ENCODE measurements around the gene HK3.
A peak's percentile ranks its signal among the peaks of the same experiment; 100 is the strongest.
"Not testable (repeated sequence)": the region's sequence is repeated elsewhere in the genome, so short reads cannot be mapped to it uniquely, and the experiment has no call there.

The HK3 gene

GRCh38 chr5:176881021-176881749 is 18.0 kb downstream of the HK3 start:
- peaks cover 6% of the 10 kb centered on the region for H3K27me3 Mint-ChIP-seq
- no peak overlapping the region for H3K27ac Mint-ChIP-seq
- H3K4me1 Mint-ChIP-seq, result peaks cover 7% of the 10 kb centered on the region
- H3K36me3 Mint-ChIP-seq, result no peaks in the 10 kb centered on the region
- H3K4me3 Mint-ChIP-seq, result no peak overlapping the region
- H3K9me3 Mint-ChIP-seq, result no peaks in the 10 kb centered on the region

- Mint-ChIP-seq H3K27me3 (peaks cover 12% of the 10 kb centered on the region), H3K36me3 (no peaks in the 10 kb centered on the region), H3K4me3 (no peak overlapping the region), H3K4me1 (peaks cover 13% of the 10 kb centered on the region), H3K27ac (no peak overlapping the region), H3K9me3 (no peaks in the 10 kb centered on the region)
Observed at GRCh38 chr5:176880366-176881020, 18.7 kb downstream of the HK3 start.

- H3K9me3 Mint-ChIP-seq, result no peaks in the 10 kb centered on the region
- H3K36me3 Mint-ChIP-seq, result no peaks in the 10 kb centered on the region
- no peak overlapping the region for H3K4me3 Mint-ChIP-seq
- H3K27ac Mint-ChIP-seq, result no peak overlapping the region
- peaks cover 18% of the 10 kb centered on the region for H3K27me3 Mint-ChIP-seq
- H3K4me1 Mint-ChIP-seq, result peaks cover 13% of the 10 kb centered on the region
Observed at GRCh38 chr5:176879663-176880361, 19.3 kb downstream of the HK3 start.

GRCh38 chr5:176878906-176879662 is 20.1 kb downstream of the HK3 start:
- Mint-ChIP-seq H3K36me3 (no peaks in the 10 kb centered on the region), H3K27me3 (peaks cover 18% of the 10 kb centered on the region), H3K9me3 (no peaks in the 10 kb centered on the region), H3K27ac (no peak overlapping the region), H3K4me1 (peaks cover 12% of the 10 kb centered on the region), H3K4me3 (no peak overlapping the region)

- peaks cover 18% of the 10 kb centered on the region for H3K27me3 Mint-ChIP-seq
Observed at GRCh38 chr5:176878463-176878862, 20.7 kb downstream of the HK3 start.

GRCh38 chr5:176877793-176878331 is 21.3 kb downstream of the HK3 start:
- peaks cover 12% of the 10 kb centered on the region for H3K4me1 Mint-ChIP-seq
- H3K9me3 Mint-ChIP-seq, result no peaks in the 10 kb centered on the region
- no peak overlapping the region for H3K27ac Mint-ChIP-seq
- H3K4me3 Mint-ChIP-seq, result no peak overlapping the region
- H3K36me3 Mint-ChIP-seq, result no peaks in the 10 kb centered on the region
- peaks cover 18% of the 10 kb centered on the region for H3K27me3 Mint-ChIP-seq

More at GRCh38 chr5:176878463-176878862, 20.7 kb downstream of the HK3 start:
- Mint-ChIP-seq H3K4me1 (peaks cover 12% of the 10 kb centered on the region), H3K36me3 (no peaks in the 10 kb centered on the region), H3K27ac (no peak overlapping the region), H3K4me3 (no peak overlapping the region), H3K9me3 (no peaks in the 10 kb centered on the region)

GRCh38 chr5:176876506-176877431 is 22.4 kb downstream of the HK3 start:
- H3K4me3 Mint-ChIP-seq, result no peak overlapping the region
- H3K9me3 Mint-ChIP-seq, result no peaks in the 10 kb centered on the region
- peaks cover 12% of the 10 kb centered on the region for H3K4me1 Mint-ChIP-seq
- peaks cover 18% of the 10 kb centered on the region for H3K27me3 Mint-ChIP-seq
- H3K27ac Mint-ChIP-seq, result peak overlapping the region; percentile 61
- H3K36me3 Mint-ChIP-seq, result no peaks in the 10 kb centered on the region

- H3K27ac Mint-ChIP-seq, result no peak overlapping the region
- peaks cover 18% of the 10 kb centered on the region for H3K27me3 Mint-ChIP-seq
- H3K36me3 Mint-ChIP-seq, result no peaks in the 10 kb centered on the region
Observed at GRCh38 chr5:176875783-176876505, 23.2 kb downstream of the HK3 start.

GRCh38 chr5:176875014-176875550 is 24.1 kb downstream of the HK3 start:
- no peaks in the 10 kb centered on the region for H3K9me3 Mint-ChIP-seq
- H3K4me1 Mint-ChIP-seq, result peaks cover 17% of the 10 kb centered on the region
- H3K27ac Mint-ChIP-seq, result no peak overlapping the region
- peaks cover 18% of the 10 kb centered on the region for H3K27me3 Mint-ChIP-seq
- H3K4me3 Mint-ChIP-seq, result no peak overlapping the region
- H3K36me3 Mint-ChIP-seq, result no peaks in the 10 kb centered on the region

More at GRCh38 chr5:176875783-176876505, 23.2 kb downstream of the HK3 start:
- Mint-ChIP-seq H3K4me3 (peak overlapping the region; percentile 27), H3K9me3 (no peaks in the 10 kb centered on the region), H3K4me1 (peaks cover 12% of the 10 kb centered on the region)

GRCh38 chr5:176874198-176874780 is 24.9 kb downstream of the HK3 start:
- no peak overlapping the region for H3K27ac Mint-ChIP-seq
- no peaks in the 10 kb centered on the region for H3K9me3 Mint-ChIP-seq
- H3K36me3 Mint-ChIP-seq, result no peaks in the 10 kb centered on the region
- peaks cover 17% of the 10 kb centered on the region for H3K4me1 Mint-ChIP-seq
- H3K4me3 Mint-ChIP-seq, result no peak overlapping the region
- H3K27me3 Mint-ChIP-seq, result peaks cover 18% of the 10 kb centered on the region

GRCh38 chr5:176873541-176874172 is 25.5 kb downstream of the HK3 start:
- Mint-ChIP-seq H3K36me3 (no peaks in the 10 kb centered on the region), H3K27me3 (peaks cover 18% of the 10 kb centered on the region), H3K27ac (peak overlapping the region; percentile 46), H3K4me3 (no peak overlapping the region), H3K9me3 (no peaks in the 10 kb centered on the region), H3K4me1 (peaks cover 17% of the 10 kb centered on the region)

- H3K27ac Mint-ChIP-seq, result peak overlapping the region; percentile 46
- H3K27me3 Mint-ChIP-seq, result peaks cover 18% of the 10 kb centered on the region
- not testable (repeated sequence) for H3K4me3 Mint-ChIP-seq, H3K36me3 Mint-ChIP-seq, H3K9me3 Mint-ChIP-seq
- H3K4me1 Mint-ChIP-seq, result peaks cover 17% of the 10 kb centered on the region
Observed at GRCh38 chr5:176873011-176873410, 26.1 kb downstream of the HK3 start.

GRCh38 chr5:176872586-176872985 is 26.6 kb downstream of the HK3 start:
- not testable (repeated sequence) for H3K4me3 Mint-ChIP-seq, H3K9me3 Mint-ChIP-seq, H3K27ac Mint-ChIP-seq, H3K36me3 Mint-ChIP-seq
- Mint-ChIP-seq H3K27me3 (peaks cover 19% of the 10 kb centered on the region), H3K4me1 (peaks cover 17% of the 10 kb centered on the region)
